GM12874 (cell line): Measurements from ENCODE around the gene EXOC6B.

Source experiments
- TF ChIP-seq, protein P1 (sequence below): IDR thresholded peaks from 2 replicates; pipeline ENCODE4 v1.5.1; 2011; ENCODE audit warnings: low read depth, mild to moderate bottlenecking, control low read depth, low read length, moderate library complexity; ENCODE audit not compliant: insufficient read depth

EXOC6B gene

DNA sequence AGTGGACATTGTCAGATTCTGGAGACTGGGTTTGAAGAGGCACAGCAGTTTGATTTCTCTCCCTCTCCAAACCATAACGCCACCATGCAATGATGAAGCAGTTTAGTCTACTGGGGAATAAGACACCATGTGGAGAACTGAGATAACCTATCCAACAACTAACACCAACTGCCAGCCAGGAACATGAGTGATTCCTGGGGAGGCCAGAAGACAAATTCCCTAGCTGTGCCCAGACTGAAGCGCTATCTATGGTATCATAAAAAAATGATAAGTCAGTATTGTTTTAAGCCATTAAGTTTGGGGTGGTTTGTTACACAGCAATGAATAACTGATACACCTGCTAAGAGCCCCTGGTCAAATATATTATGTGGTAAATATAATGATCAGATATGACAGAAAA is 129.3 kb downstream of the EXOC6B start:
- TF ChIP-seq, protein P1, sequence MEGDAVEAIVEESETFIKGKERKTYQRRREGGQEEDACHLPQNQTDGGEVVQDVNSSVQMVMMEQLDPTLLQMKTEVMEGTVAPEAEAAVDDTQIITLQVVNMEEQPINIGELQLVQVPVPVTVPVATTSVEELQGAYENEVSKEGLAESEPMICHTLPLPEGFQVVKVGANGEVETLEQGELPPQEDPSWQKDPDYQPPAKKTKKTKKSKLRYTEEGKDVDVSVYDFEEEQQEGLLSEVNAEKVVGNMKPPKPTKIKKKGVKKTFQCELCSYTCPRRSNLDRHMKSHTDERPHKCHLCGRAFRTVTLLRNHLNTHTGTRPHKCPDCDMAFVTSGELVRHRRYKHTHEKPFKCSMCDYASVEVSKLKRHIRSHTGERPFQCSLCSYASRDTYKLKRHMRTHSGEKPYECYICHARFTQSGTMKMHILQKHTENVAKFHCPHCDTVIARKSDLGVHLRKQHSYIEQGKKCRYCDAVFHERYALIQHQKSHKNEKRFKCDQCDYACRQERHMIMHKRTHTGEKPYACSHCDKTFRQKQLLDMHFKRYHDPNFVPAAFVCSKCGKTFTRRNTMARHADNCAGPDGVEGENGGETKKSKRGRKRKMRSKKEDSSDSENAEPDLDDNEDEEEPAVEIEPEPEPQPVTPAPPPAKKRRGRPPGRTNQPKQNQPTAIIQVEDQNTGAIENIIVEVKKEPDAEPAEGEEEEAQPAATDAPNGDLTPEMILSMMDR = no peak

DNA sequence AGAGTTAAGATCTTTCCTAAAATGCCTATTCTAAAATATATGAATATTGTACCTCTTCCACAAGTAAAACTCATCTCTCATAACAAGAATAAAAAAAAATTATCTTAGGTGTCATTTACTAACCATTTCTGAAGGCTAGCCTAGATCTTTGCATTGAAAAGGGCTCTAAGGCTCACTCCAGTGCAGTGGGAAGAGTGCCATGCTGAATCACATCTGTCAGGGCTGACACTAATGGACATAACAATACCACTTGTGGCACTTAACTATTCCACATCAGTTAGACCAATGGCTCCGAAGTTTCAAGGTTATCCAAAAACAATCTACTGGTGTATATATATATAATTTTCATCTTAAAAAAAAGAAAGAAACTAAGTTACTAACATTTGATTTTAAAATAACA is 130.2 kb downstream of the EXOC6B start:
- TF ChIP-seq, protein P1 = no peak

DNA sequence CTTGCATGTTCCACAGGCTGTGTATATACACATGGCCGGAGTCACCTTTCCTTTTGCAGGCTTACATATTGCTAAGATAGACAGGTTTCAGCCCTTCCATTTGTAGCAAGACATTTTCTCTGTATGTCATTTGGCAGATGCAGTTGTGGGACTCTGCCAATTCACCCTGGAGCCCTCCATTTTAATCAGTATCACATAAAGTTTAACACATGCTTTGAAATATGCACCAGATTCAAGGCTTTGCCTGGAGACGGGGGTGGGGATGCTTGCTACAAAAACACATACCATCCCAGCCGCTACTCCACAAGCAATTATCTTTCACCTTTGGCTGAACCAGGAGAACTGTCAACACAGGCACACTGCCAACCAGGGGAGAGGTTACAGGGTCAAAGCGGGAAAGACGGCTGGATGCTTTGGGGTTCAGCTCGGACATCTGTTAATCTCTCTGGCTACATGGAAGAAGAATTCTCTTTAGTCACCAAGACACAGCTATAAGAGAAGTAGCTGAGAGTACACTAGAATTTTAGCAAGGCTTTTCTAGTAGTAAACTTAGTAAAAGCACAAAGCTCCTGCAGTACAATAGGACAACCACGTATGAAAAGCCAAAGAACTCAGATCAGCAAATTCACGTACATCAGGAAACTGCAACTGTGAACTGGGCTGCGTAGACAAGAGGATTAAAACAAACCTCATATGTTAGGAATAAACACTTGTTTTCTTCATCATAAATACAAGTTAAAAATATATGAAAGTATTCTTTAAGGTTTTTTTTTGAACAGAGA is 130.9 kb downstream of the EXOC6B start:
- TF ChIP-seq, protein P1 = no peak

DNA sequence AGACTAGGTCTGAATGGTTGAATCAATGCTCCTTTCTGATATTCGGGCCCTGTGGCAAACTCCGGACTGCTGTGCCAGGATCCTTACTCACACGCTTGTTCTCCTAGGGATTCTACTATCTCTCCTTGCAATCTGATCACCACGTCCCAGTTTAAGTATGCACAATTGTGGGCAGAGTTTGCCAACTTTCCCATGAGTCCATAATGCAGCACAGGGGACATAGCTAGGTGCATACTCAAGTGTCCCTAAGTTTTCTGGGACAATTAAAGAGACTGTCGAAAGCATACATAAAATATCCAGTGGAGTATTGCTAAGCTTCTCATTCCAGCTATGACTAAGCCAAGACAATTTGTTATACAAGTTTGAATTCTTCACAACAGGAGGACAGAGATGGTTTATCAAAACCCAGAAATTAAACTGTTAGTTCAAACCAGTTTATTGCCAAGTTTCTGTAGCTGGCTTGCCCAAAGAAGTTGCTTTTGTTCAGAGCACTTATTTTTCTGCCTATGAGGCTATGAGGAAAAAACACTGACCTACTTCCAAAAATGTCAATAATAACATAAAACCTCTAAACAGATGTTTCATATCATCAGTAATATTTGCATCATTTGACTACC is 136.1 kb downstream of the EXOC6B start:
- TF ChIP-seq, protein P1 = no peak

DNA sequence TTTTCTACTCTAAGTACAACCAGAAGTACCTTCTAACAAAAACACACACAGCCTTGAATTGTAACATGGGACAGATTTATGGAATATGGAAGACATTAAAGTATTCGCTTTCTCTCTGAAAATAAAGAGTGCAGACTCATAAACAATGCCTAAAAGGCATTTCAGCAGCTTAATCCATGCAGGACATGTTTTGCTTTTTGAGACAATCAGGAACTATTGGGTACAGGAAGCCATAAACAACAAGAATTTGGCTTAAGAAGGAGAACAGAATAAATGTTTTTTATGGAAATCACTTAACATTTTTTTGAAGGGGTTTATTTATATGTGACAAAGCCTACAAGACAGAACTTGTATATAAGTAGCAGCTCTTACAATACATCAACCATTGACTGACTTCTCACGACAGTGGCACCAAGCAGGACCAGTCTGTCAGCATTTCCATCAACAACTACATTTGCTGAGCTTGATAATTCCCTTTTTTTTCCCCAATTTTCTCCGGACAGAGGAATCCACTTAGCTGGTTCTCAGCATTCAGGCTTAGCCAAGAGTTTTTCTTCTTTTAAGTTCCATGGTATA is 140.1 kb downstream of the EXOC6B start:
- TF ChIP-seq, protein P1 = no peak

DNA sequence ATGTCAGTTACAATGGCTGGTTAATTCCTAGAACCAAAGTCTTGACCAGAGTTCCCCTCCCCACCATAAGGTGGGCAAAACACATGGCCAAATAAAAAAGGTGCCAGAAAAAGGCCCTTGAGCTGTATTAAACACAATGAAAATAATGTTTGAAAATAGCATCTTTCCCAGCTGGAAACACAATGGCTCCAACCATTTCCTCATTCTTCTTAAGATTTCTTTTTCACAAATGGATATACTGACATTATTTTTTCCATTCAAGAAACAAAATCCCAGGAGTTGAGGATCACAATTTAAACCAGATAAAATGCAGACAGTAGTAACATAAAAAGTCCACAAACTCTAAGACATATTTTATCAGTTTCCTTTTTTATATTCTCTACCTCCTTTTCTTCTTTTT is 143.8 kb downstream of the EXOC6B start:
- TF ChIP-seq, protein P1 = no peak
